ENCODE data around the gene CUL3. TPM values are rescaled to one million over a fixed set of nuclear protein-coding genes. Genes with fewer than 3 reads are reported as not detected.

CUL3 gene
- total and polyA plus RNA-seq, 2 of the 13 experiments (the other 11 are each of a cell fraction or from before 2014, with no cell fraction given), result 33.2 to 62.3 TPM

GRCh38 chr2:224525774-224526173 lies 59.4 kb downstream of the CUL3 start (continued):
- no peak for TF ChIP-seq HMGXB3 (CRISPR knock-in tag; IDR thresholded peaks at IDR 0.05; ENCODE audit: borderline replicate concordance)
- no peak for TF ChIP-seq HNRNPK (IDR thresholded peaks at IDR 0.05; ENCODE audit: low read depth, low read length, poor library complexity, severe bottlenecking)
- TF ChIP-seq TEAD3 (CRISPR knock-in tag; optimal IDR thresholded peaks at IDR 0.05; ENCODE audit: borderline replicate concordance), result no peak
- no peak for TF ChIP-seq TBX3 (IDR thresholded peaks at IDR 0.05; ENCODE audit: borderline replicate concordance)

GRCh38 chr2:224524657-224525056 lies 60.5 kb downstream of the CUL3 start:
- Histone ChIP-seq H2AFZ (ENCODE audit: low read length) (no peak overlapping the region), H3K9me3 (ENCODE audit: low read length) (no peaks in the 10 kb centered on the region), H3K27me3 (ENCODE audit: control insufficient read depth in 1 of 2, insufficient read depth in 2 of 2, low read length in 2 of 2) (no peaks in the 10 kb centered on the region), H3K27ac (ENCODE audit: extremely low read length, insufficient read depth, low read length) (no peak overlapping the region), H3K36me3 (replicated peaks in 1 of 2; ENCODE audit: control insufficient read depth in 1 of 2, insufficient read depth in 2 of 2, low read length in 2 of 2) (peaks cover 0 to 1% of the 10 kb centered on the region in 2 experiments; a peak in 3 of 5 replicates), H3K9ac (ENCODE audit: insufficient read depth, low read depth, low read length) (no peak overlapping the region), H4K20me1 (ENCODE audit: insufficient read depth, low read length) (peaks cover 3% of the 10 kb centered on the region), H3K4me3 (replicated peaks in 1 of 3; ENCODE audit: insufficient read depth in 1 of 3, low read depth in 2 of 3, low read length in 3 of 3) (no peak overlapping the region), H3K79me2 (ENCODE audit: insufficient read depth, low read length) (peaks cover 88% of the 10 kb centered on the region), H3K4me2 (ENCODE audit: low read depth, low read length) (no peak overlapping the region), H3K4me1 (ENCODE audit: insufficient read depth, low read length) (peaks cover 35% of the 10 kb centered on the region)
- DNase-seq (ENCODE audit: low spot score), result no peak
- intact Hi-C loops (cut with micrococcal nuclease; ENCODE audit: unreplicated experiment) (loop anchor here (5.0 kb wide), 1 partner anchor 58 kb away; no protein-coding TSS in a partner anchor), in situ Hi-C loops (cut with HindIII; ENCODE audit: extremely low pct_ligation_motif_present, low pct_unique_long_range_greater_than_20kb) (no loop called here)
- TF ChIP-seq SUZ12 (IDR thresholded peaks at IDR 0.05; ENCODE audit: low read depth, low read length) (no peak), ZBTB46 (CRISPR knock-in tag; IDR thresholded peaks at IDR 0.05; ENCODE audit: borderline replicate concordance) (no peak), ZSCAN29 (CRISPR knock-in tag; conservative IDR thresholded peaks at IDR 0.05) (no peak), MYPOP (CRISPR knock-in tag; IDR thresholded peaks at IDR 0.05) (no peak)
- CTCF ChIA-PET (ENCODE audit: low intra/inter-chr PET ratio, low total read pairs), result no interaction called here
- no peak for ATAC-seq
- FAIRE-seq, result no peak
- no TSS peak for BruUV-seq (replicated peaks)
- POLR2A ChIA-PET, result no interaction called here
- WGBS (ENCODE audit: low lambda C conversion rate), result 98% methylated on average over 2 of the region's 2 CpGs
